Suprapubic skin (tissue), 4 donors: ENCODE results near the gene FOLR1. TPM values are rescaled to one million over a fixed set of nuclear protein-coding genes. Genes with fewer than 3 reads are reported as not detected.

Source experiments
- DNase-seq, 2 donors: peaks; one replicate each; pipeline ENCODE4 v3.0.0-alpha.2; 2019; ENCODE audit warnings: low spot score in 2 of 2
- H3K27ac ChIP-seq: fragments of 200-600 bp; sonication (generic); one replicate; pipeline ENCODE4 v1.5.1; 2019
- H3K27me3 ChIP-seq: fragments of 200-600 bp; sonication (generic); one replicate; pipeline ENCODE4 v1.5.1; 2019
- H3K36me3 ChIP-seq: fragments of 200-600 bp; sonication (generic); one replicate; pipeline ENCODE4 v1.5.1; 2019
- H3K4me1 ChIP-seq: fragments of 200-600 bp; sonication (generic); one replicate; pipeline ENCODE4 v1.5.1; 2019
- H3K4me3 ChIP-seq: fragments of 200-600 bp; sonication (generic); one replicate; pipeline ENCODE4 v1.5.1; 2019; ENCODE audit warnings: mild to moderate bottlenecking
- H3K9me3 ChIP-seq: fragments of 200-600 bp; sonication (generic); one replicate; pipeline ENCODE4 v1.5.1; 2019
- CTCF ChIP-seq, 2 donors: fragments of 200-600 bp in 1 of 2; fragments of 450-650 bp in 1 of 2; sonication (generic) in 1 of 2; IDR thresholded peaks; one replicate each; pipeline ENCODE4 v1.5.1; 2016 to 2019; ENCODE audit warnings: antibody characterized with exemption in 2 of 2, mild to moderate bottlenecking in 1 of 2, moderate library complexity in 1 of 2
- EP300 ChIP-seq: sonication (generic); formaldehyde crosslinking; IDR thresholded peaks from one replicate; pipeline ENCODE4 v1.6.1; 2017; ENCODE audit warnings: antibody characterized with exemption
- POLR2A ChIP-seq, 2 donors: fragments of 450-650 bp; IDR thresholded peaks; one replicate each; pipeline ENCODE4 v1.6.1; 2017; ENCODE audit warnings: antibody characterized with exemption in 2 of 2, mild to moderate bottlenecking in 2 of 2, moderate library complexity in 2 of 2
- POLR2AphosphoS5 ChIP-seq, 3 donors: sonication (generic); formaldehyde crosslinking; IDR thresholded peaks; one replicate each; pipeline ENCODE4 v1.6.1; 2017; ENCODE audit warnings: antibody characterized with exemption in 3 of 3
- WGBS: methylation state at CpG from one replicate; pipeline ENCODE4 v1.1.5; 2018; 5-methylcytosine and 5-hydroxymethylcytosine counted together
- total RNA-seq, 4 donors: library from RNA; depleted of rRNA; stranded (reverse); fragments of >200 nt; gene quantifications; one replicate each; pipeline ENCODE4 v1.1.0, GENCODE V29; 2016

The FOLR1 gene
- total RNA-seq, 4 donors from 2014 or later, result 1.5 to 4.3 (median 4.3) TPM; not detected in 1

GRCh38 chr11:72229925-72230763, 38.2 kb downstream of the FOLR1 start:
- TF ChIP-seq EP300 (no peak), POLR2AphosphoS5 (IDR thresholded peaks at IDR 0.05) (no peak), POLR2A (IDR thresholded peaks at IDR 0.05) (no peak), CTCF (IDR thresholded peaks at IDR 0.05) (no peak)

GRCh38 chr11:72230764-72231365, 38.9 kb downstream of the FOLR1 start:
- no peaks in the 10 kb centered on the region for H3K27me3 ChIP-seq
- TF ChIP-seq CTCF (IDR thresholded peaks at IDR 0.05) (no peak), POLR2AphosphoS5 (IDR thresholded peaks at IDR 0.05) (no peak), EP300 (no peak), POLR2A (IDR thresholded peaks at IDR 0.05) (no peak)
- H3K27ac ChIP-seq, result no peak overlapping the region
- WGBS, result 96% methylated on average over 12 of the region's 18 CpGs
- peaks cover 80% of the 10 kb centered on the region for H3K36me3 ChIP-seq
- peaks cover 21% of the 10 kb centered on the region for H3K4me1 ChIP-seq
- no peak overlapping the region for H3K4me3 ChIP-seq
- peak in 1 of 2 donors; percentile 55 for DNase-seq
- H3K9me3 ChIP-seq, result no peaks in the 10 kb centered on the region

More at GRCh38 chr11:72229925-72230763, 38.2 kb downstream of the FOLR1 start:
- WGBS, result 87% methylated on average over 12 of the region's 21 CpGs
- Histone ChIP-seq H3K4me1 (peaks cover 28% of the 10 kb centered on the region), H3K9me3 (no peaks in the 10 kb centered on the region), H3K4me3 (no peak overlapping the region), H3K36me3 (peaks cover 73% of the 10 kb centered on the region), H3K27me3 (no peaks in the 10 kb centered on the region), H3K27ac (no peak overlapping the region)
- DNase-seq, result peak in 1 of 2 donors; percentile 61

- peak in 1 of 2 donors; percentile 43 for DNase-seq
- no peak overlapping the region for H3K4me3 ChIP-seq
- H3K27ac ChIP-seq, result no peak overlapping the region
- peaks cover 13% of the 10 kb centered on the region for H3K4me1 ChIP-seq
- no peaks in the 10 kb centered on the region for H3K27me3 ChIP-seq
- peaks cover 88% of the 10 kb centered on the region for H3K36me3 ChIP-seq
- TF ChIP-seq CTCF (IDR thresholded peaks at IDR 0.05) (no peak), EP300 (no peak), POLR2A (IDR thresholded peaks at IDR 0.05) (no peak)
- H3K9me3 ChIP-seq, result no peaks in the 10 kb centered on the region
- 83% methylated on average over 8 of the region's 9 CpGs for WGBS
Measured at GRCh38 chr11:72231396-72232259, 39.7 kb downstream of the FOLR1 start.

- no peak overlapping the region for H3K27ac ChIP-seq
- DNase-seq, result peak in 1 of 2 donors; percentile 52
- no peak overlapping the region for H3K4me3 ChIP-seq
- H3K9me3 ChIP-seq, result no peaks in the 10 kb centered on the region
- TF ChIP-seq EP300 (no peak), POLR2A (IDR thresholded peaks at IDR 0.05) (no peak), POLR2AphosphoS5 (IDR thresholded peaks at IDR 0.05) (no peak), CTCF (IDR thresholded peaks at IDR 0.05) (no peak)
- H3K27me3 ChIP-seq, result no peaks in the 10 kb centered on the region
- 93% methylated on average over 17 of the region's 18 CpGs for WGBS
- peaks cover 96% of the 10 kb centered on the region for H3K36me3 ChIP-seq
- H3K4me1 ChIP-seq, result peaks cover 8% of the 10 kb centered on the region
Measured at GRCh38 chr11:72232260-72233055, 40.5 kb downstream of the FOLR1 start.
